ENCODE data around the gene LMAN1. TPM values are rescaled to one million over a fixed set of nuclear protein-coding genes. Genes with fewer than 3 reads are reported as not detected.

The LMAN1 gene
- polyA plus RNA-seq, 1 experiment, result 159 TPM

DNA sequence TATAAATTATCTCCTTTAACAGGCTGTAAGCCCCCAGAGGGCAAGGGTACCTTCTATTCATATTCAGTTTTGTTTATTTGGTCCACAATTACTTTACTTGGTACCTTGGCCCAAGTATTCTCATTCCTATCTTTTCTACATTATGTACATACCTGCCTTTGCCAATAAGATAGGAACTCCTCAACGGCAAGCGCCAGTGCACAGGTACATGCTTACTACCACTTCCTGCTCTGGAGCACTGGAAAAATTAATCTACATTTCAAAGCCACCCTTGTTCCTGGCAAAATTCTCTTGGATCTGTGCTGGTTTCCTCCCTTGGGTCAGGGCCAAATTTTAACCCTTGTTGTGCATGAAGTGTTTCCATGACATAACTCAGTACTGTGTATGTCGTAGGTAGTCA, 34.3 kb upstream of the LMAN1 start:
- no peaks in the 10 kb centered on the region for H3K9me3 ChIP-seq (ENCODE audit: control insufficient read depth, insufficient read depth, low read length)
- POLR2A ChIA-PET, result no interaction called here
- H3K27ac ChIP-seq (ENCODE audit: low read depth, low read length), result no peak overlapping the region
- TF ChIP-seq, protein P1, sequence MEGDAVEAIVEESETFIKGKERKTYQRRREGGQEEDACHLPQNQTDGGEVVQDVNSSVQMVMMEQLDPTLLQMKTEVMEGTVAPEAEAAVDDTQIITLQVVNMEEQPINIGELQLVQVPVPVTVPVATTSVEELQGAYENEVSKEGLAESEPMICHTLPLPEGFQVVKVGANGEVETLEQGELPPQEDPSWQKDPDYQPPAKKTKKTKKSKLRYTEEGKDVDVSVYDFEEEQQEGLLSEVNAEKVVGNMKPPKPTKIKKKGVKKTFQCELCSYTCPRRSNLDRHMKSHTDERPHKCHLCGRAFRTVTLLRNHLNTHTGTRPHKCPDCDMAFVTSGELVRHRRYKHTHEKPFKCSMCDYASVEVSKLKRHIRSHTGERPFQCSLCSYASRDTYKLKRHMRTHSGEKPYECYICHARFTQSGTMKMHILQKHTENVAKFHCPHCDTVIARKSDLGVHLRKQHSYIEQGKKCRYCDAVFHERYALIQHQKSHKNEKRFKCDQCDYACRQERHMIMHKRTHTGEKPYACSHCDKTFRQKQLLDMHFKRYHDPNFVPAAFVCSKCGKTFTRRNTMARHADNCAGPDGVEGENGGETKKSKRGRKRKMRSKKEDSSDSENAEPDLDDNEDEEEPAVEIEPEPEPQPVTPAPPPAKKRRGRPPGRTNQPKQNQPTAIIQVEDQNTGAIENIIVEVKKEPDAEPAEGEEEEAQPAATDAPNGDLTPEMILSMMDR (IDR thresholded peaks at IDR 0.05; ENCODE audit: low read depth, low read length), result no peak
- no peak for DNase-seq (ENCODE audit: low read depth, low spot score)
- peaks cover 6% of the 10 kb centered on the region for H3K27me3 ChIP-seq (ENCODE audit: control insufficient read depth, insufficient read depth, low read length)
- CTCF ChIA-PET, result interaction anchor here (0.6 to 3.2 kb wide), 2 partner anchors 9 to 85 kb away, joined by 4 to 17 read pairs; no protein-coding TSS in a partner anchor
- no peak overlapping the region for H3K4me3 ChIP-seq (ENCODE audit: low read depth, low read length)

DNA sequence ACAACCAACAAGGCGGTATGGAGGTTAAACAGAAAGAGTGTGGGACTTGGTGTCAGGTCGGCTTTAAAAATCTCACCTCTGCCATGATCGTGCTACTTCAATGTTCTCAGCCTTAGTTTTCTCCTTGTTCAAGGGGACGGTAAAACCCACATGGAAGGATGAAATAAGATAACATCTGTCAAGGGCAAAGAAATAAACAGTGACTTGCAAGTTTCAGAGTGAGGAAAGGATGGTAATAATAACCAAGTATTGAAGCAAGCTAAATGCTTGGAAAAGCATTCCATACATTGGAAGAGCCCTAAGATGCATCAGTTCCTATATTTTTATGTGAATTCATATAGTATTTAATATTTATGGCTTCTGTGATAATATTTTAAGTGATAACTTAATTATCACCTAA, 29.8 kb upstream of the LMAN1 start:
- Histone ChIP-seq H3K27ac (ENCODE audit: low read depth, low read length) (no peak overlapping the region), H3K27me3 (ENCODE audit: control insufficient read depth, insufficient read depth, low read length) (peaks cover 9% of the 10 kb centered on the region), H3K9me3 (ENCODE audit: control insufficient read depth, insufficient read depth, low read length) (no peaks in the 10 kb centered on the region), H3K4me3 (ENCODE audit: low read depth, low read length) (no peak overlapping the region)
- no peak for DNase-seq (ENCODE audit: low read depth, low spot score)
- ChIA-PET POLR2A (interaction anchor here (0.6 to 0.9 kb wide), 3 partner anchors 11 to 30 kb away, joined by 3 to 4 read pairs (median 3); partner anchors contain the start of gene LMAN1), CTCF (interaction anchor here (0.9 to 3.7 kb wide), 4 partner anchors 14 to 140 kb away, joined by 3 to 23 read pairs (median 8); no protein-coding TSS in a partner anchor)
- TF ChIP-seq, protein P1 (IDR thresholded peaks at IDR 0.05; ENCODE audit: low read depth, low read length), result no peak

DNA sequence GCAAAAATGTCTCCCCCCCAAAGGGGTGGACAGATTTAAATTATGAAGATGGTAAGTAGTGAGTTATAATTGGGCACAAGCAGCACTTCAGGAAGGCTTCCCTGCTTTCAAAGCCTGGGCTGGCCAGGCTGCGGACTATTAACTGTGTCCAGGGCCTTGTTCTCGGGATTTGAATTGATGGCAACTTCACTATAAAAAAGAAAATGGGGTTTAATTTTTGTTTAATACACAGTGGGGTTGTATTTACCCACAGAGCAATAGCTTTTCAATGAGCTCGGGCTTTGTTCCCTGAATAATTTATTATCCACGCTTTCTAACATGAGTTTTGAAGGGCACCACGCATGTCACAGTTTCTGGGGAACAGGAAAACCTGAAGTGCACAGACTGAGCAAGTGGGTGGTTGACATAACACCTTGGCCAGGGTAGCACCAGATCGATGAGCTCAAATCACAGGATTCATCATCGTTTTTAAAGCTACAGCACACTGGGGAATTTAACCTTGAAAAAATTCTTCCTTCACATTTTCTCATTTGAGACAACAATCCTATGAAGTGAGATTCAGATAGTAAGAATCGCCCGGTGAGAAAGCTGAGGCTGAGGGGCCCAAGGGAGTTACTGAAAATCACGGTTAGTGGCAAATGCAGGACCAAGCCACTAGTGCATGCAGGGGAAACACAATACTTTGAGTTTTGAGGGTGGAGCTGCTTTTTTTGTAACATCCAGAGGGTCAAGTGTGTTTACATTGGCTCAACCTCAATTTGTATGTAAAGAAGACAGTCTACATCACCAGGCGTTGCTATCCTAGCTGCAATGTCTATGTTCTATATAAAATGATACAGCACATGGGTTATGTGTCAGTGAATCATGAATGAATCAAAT, 28.9 kb upstream of the LMAN1 start:
- ChIA-PET POLR2A (no interaction called here), CTCF (interaction anchor here (2.2 to 3.7 kb wide), 3 partner anchors 14 to 139 kb away, joined by 7 to 23 read pairs (median 14); no protein-coding TSS in a partner anchor)
- Histone ChIP-seq H3K9me3 (ENCODE audit: control insufficient read depth, insufficient read depth, low read length) (no peaks in the 10 kb centered on the region), H3K4me3 (ENCODE audit: low read depth, low read length) (no peak overlapping the region), H3K27me3 (ENCODE audit: control insufficient read depth, insufficient read depth, low read length) (peaks cover 4% of the 10 kb centered on the region), H3K27ac (ENCODE audit: low read depth, low read length) (no peak overlapping the region)
- no peak for DNase-seq (ENCODE audit: low read depth, low spot score)
- TF ChIP-seq, protein P1 (IDR thresholded peaks at IDR 0.05; ENCODE audit: low read depth, low read length), result no peak

DNA sequence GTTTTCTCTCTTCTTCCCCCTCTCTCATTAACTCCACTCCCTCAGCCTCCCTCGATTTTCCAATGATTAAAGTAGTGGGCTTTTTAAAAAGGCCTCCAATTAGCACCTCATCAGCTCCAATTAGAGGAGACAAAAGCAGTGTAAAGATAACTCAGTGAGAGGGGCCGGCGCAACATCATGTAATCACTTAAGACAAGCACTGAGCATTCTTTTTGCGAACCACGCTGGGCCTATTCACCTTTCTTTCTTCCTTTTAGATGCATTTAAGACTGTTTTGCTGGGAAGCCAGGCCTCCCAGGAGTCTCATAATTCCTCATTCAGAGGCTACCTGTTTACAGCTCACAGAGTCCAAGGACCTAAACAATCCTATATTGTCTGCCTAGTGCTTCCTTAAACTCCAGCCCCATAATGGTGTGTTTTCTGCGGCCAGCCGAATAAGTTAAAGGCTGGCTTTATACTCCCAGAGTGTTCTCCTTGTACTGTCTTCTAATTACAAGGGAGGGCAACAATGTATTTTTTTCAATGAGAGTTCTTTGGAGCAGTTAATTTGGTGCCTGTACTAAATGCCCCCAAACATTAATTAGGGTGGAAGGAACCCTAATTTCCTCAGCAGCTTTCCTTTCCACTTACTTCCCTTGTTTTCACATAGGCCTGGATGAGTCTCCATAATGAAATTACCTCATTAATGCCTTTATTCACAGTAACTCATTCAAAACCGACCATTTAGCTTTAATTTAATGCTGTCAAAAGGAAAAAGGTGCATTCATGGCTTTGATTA, 28.0 kb upstream of the LMAN1 start:
- TF ChIP-seq, protein P1 (IDR thresholded peaks at IDR 0.05; ENCODE audit: low read depth, low read length), result no peak
- POLR2A ChIA-PET, result no interaction called here
- Histone ChIP-seq H3K4me3 (ENCODE audit: low read depth, low read length) (no peak overlapping the region), H3K27me3 (ENCODE audit: control insufficient read depth, insufficient read depth, low read length) (peaks cover 6% of the 10 kb centered on the region), H3K9me3 (ENCODE audit: control insufficient read depth, insufficient read depth, low read length) (no peaks in the 10 kb centered on the region), H3K27ac (ENCODE audit: low read depth, low read length) (no peak overlapping the region)
- CTCF ChIA-PET, result interaction anchor here (0.9 to 3.7 kb wide), 4 partner anchors 15 to 138 kb away, joined by 3 to 23 read pairs (median 6); no protein-coding TSS in a partner anchor
- no peak for DNase-seq (ENCODE audit: low read depth, low spot score)
